Inflammatory macrophage treated with lipopolysaccharide for 4 hours (primary cell): ENCODE measurements around the gene HAS3.
"Not testable (repeated sequence)": the region's sequence is repeated elsewhere in the genome, so short reads cannot be mapped to it uniquely, and the experiment has no call there.

ENCODE experiments used
- DNase-seq: peaks from one replicate; pipeline ENCODE4 v3.0.0-alpha.2; 2020

The HAS3 gene, protein sequence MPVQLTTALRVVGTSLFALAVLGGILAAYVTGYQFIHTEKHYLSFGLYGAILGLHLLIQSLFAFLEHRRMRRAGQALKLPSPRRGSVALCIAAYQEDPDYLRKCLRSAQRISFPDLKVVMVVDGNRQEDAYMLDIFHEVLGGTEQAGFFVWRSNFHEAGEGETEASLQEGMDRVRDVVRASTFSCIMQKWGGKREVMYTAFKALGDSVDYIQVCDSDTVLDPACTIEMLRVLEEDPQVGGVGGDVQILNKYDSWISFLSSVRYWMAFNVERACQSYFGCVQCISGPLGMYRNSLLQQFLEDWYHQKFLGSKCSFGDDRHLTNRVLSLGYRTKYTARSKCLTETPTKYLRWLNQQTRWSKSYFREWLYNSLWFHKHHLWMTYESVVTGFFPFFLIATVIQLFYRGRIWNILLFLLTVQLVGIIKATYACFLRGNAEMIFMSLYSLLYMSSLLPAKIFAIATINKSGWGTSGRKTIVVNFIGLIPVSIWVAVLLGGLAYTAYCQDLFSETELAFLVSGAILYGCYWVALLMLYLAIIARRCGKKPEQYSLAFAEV

DNA sequence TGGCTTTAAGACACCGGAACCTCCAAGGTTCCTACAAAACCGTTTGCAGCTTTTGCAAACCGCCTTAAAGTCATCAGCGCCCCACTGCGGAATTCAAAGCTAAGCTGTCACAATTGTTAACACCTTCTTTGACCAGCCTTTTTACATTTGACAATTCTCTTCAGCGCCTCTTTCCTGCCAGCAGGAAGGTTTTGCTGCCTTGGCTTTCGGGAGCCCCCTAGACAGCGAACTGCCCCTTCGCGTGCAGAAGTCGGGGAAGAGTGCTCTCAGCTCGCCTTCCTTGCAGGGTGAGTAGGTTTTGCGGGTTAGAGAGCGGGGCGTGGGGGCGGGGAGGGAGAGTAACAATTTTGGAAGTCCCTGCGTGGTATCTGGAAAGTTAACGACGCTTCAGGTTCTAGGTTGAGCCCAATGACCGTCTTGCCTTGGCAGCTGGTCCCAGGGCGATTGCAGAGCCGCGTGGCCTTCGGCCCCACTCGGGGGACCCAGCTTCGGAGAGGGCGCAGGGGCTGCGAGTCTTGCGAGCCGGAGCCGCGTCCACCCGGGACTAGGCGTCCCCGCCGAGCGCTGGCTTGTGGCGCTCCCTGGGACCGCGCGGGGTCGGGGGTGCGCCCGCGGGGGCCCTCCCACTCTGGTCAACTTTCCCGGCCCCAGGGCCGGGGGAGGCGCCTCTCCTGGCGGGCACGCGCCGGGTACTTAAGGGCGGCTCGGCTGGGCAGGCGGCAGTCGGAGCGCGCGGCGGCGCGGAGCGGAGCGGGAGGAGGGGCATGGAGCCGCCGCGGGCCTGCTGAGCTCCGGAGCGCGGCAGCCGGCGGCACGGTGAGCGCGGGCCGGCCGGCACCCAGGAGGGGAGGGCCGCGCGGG lies at the start of gene HAS3:
Gene HAS3 (plus strand): TSS at position 153 of the 861 bp plus-strand sequence. CDS start 3,743 bp downstream, outside the sequence.
- DNase-seq = peak; percentile 27

DNA sequence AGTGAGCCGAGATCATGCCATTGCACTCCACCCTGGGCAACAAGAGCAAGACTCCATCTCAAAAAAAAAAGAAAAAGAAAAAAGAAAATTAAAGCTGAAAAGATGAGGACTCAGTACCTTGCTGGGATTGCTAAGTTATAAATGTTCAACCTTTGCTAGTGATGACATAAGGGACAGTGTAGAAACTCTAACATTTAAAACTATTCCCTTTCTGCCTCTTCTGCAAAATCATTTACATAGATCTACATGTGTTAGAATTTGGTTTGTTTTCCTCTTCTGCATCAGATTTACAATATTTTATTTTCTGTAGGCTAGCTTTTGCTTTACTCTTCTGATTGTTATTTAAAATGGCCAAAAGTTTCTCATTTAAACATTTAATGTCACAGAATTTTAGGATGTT lies 49.5 kb upstream of the HAS3 start:
- no peak for DNase-seq

DNA sequence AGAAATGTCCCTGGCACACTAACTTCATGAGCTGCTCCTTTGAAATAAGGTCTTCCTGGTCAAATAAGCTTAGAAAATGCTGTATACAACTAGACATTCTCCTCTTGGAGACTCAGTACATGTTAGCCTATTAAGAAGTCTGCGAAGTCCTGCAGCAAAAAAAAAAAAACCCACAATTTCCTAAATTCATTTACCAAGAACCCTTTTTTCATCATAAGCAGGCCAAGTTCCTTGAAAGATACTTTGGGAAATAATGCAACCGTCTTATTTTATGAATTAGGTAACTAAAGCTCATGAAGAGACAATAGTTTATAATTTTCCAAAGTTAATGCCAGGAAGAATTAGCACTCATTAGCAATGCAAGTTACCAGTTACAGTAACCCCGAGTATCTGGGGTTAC lies 49.0 kb upstream of the HAS3 start:
- peak; percentile 60 for DNase-seq

DNA sequence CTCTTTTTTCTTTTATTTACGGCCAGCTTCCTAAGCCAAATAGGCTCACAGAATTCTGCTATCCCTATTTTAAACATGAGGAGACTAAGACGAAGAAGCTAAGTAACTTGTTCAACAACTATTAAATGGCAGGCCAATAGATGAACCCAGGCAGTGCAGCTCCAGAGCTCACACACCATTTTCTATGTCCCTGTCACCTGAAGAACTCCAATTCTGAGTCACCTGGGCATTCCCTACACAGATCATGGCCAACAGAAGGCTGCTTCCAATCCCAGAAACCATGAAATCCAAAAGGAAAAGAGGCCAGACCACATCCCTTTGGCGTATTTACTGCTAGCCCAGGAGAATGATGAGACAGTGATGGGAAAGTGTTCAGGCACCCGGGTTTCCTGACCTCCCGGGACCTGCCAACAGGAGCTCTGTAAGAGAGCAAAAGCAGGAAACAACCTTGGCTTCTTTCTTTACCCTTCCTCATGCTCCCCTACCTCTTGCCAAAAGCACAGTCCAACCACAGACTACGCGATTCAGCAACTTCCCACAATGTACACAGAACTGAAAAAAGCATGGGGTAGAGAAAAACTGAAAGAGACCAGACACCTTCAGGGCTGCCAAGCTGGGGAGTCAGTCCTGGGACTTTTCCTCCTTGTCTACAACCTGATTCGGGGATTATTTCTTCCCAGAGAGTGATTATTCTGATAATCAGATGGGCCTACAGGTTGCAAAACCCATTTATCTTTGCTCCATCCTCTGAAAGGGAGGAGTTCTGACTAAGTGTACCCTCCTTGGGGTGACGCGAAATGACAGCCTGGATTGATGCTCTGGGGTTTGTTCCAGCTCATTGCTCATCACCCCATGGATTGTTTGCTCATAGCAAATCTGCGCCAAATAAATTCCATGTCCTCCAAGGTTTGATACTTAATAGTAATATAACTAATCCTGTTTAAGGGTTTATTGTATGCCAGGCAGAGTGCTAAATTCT lies 47.8 kb upstream of the HAS3 start:
- DNase-seq = peak; percentile 42

DNA sequence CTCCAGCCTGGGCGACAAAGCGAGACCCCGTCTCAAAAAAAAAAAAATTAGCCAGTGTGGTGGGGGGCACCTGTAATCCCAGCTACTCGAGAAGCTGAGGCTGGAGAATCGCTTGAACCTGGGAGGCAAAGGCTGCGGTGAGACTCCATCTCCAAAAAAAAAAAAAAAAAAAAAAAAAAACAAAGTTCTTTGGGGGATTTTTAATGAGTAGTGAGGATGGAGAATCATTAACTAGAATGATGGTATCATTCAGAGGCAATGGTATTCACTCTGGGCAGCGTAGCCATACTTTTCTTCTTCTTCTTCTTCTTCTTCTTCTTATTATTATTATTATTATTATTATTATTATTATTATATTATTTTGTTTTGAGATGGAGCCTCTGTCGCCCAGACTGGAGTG lies 42.0 kb upstream of the HAS3 start:
- not testable (repeated sequence) for DNase-seq

DNA sequence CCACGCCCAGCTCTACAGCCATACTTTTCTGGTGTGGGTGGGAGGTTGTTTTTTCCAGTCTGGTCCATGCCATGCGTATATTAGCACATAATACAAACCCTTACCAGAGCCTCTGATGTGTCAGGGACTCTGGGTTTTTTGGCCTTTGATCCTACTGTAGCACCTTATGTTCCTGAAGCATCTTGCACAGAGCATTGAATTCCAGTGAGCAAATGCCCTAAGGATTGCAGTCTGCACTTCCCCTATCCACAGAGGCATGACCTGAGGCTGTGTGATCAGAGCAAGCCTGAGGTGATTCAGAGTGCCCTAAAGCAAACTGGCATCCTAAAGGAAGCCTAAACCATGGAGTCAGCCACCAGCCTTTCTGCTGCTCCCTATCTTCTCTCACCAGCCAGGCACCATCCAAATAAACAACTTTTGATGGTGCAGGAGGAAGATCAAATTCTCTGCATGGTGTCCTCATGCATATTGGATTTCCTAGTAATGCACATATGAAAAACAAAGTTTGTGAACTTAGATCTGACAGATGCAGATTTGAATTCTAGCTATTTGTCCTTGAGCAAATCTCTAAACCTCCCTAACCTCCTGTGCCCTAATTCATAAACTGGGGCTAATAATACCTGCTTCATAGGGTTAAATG lies 41.2 kb upstream of the HAS3 start:
- DNase-seq = no peak

DNA sequence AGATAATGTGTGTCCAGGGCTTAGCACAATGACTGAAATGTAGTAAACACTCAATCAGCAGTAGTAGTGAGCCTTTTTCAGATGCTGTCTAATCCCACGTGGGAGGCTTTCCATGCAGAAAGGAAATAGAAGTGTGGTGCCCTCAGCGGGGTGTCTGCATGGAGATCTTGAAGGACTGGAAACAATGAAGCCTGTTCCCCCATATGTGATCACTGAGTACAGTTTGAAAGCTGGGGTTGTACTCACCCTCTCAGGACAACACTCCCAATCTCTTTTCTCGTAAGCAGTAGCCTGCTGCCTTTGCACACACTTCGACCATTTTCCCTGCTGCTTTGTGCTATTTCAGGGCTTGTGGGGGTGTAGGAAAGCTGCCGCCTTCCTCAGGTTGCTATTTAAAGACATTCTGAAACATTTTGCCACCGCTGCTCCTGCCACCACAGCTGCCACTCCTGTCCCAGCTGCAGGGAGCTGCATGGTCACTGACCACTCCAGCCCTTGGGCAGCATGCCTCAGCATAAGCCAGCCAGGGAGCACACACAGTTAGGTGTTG lies 40.6 kb upstream of the HAS3 start:
- DNase-seq = no peak

DNA sequence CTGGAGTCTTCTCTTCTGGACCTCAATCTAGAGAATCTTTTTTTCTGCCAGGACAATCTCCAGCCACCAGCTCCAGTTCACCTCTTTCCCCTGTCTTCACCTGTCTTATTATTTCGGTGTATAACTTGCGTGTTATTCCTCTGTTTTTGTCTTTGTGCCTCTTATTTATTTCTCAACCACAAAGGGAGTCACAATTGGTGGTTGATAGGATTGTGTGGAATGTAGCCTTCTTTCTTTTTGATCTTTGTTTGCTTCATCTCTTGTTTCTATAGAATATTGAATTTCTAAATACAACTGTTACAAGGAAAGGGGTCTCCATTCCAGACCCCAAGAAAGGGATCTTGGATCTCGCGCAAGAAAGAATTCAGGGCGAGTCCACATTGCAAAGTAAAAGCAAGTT lies 35.9 kb upstream of the HAS3 start:
- DNase-seq = no peak

DNA sequence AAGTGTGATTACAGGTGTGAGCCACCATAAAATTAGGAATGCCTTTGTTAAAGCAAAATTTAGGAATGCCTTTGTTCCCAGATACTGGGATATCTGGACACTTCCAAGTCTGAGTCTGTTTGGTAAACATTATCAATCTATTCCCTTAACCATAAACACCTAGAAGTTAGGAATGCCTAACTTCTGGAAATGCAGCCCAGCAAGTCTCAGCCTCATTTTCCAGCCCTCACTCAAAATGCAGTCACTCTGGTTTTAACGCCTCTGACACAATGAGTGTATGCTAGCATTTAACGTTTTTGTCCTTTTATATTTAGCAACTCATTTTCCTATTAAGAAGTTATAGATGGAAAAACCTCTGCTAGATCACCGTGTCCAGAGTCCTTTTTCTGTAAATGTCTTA lies 34.4 kb upstream of the HAS3 start:
- DNase-seq = no peak

DNA sequence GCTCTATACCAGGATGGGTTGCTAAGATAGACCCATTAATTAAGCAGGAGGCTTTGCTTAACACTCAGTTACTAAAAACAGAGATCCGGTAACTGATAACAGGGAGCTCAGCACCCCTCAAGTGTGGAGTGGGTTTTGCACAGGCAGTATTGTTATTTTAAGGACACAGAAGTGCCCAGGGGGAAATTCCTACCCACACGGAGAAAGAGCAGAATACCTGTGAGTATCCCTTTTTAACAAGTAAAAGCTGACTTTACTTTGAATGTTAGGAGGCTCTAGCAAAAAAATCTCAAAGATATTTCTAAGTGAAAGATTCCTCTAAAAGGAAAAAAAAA lies 32.8 kb upstream of the HAS3 start:
- DNase-seq = no peak

DNA sequence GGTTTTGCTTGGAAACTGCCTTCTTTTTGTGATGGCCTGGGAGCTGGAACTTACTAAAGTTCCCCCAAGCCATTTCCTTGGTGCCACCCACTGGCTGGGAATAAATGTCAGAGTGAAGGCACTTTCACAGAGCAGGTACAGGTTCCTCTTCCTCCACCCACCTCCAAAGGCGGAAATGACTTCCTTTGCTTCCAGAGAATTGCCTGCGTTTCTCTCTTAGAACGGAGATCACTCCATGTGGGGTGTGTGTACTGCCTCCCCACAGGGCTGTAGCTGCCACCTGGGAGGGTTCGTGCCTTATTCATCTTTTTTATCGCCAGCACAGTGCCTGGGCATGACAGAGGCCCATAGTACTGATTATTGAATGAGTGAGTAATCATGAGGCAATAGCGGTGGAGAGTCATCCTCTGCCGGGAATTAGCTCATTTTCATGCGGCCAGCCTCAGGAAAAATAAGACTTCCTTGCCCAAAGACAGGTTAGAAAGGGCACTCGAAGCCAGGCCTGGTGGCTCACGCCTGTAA lies 32.2 kb upstream of the HAS3 start:
- DNase-seq = no peak

DNA sequence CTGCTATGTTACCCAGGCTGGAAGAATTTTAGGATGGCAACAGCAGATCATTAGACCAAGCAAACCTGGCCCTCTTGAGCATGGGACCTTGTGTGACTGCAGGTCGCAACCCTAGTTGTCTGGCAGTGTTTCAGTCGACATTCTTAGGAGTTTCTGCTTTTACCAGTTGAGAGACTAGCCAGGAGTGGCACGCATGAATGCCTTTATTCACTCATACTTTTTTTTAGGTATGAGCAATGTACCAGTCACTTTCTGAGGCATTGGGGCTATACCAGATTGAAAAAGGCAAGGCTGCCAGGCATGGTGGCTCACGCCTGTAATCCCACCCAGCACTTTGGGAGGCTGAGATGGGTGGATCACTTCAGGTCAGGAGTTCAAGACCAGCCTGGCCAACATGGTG lies 28.2 kb upstream of the HAS3 start:
- DNase-seq = no peak

DNA sequence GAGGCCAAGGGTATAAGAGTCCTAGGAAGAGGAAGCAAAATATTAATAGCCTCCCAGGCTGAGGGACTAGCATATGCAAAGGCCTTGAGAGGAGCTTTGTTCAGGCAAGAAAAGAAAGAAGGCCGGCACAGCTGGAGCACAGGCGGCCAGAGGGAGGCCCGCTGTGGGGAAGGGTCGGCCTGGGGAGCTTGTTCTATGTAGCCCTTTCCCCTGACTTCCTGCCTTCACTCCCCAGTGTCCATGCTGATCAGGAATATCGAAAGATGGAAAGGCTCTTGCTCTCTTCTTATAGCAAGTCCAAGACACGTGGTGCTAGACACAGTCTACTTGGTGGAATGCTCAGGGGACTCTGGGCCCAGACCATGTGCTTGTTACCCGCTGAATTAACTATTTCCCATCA lies 27.4 kb upstream of the HAS3 start:
- DNase-seq = no peak

DNA sequence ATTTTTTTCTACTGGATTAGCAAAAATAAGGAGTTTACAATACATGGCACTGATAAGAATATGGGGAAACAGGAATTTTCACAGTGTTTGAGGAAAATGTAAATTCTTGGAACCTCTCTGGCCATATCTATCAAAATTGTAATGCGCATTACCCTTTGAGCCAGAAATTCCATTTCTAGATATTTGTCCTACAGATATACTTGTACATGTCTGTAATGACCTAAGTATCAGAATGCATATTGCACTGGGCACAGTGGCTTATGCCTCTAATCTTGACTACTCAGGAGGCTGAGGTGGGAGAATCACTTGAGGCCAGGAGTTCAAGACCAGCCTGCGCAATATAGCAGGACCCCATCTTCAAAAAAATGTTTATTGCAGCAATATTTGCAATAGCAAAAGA lies 25.8 kb upstream of the HAS3 start:
- no peak for DNase-seq

DNA sequence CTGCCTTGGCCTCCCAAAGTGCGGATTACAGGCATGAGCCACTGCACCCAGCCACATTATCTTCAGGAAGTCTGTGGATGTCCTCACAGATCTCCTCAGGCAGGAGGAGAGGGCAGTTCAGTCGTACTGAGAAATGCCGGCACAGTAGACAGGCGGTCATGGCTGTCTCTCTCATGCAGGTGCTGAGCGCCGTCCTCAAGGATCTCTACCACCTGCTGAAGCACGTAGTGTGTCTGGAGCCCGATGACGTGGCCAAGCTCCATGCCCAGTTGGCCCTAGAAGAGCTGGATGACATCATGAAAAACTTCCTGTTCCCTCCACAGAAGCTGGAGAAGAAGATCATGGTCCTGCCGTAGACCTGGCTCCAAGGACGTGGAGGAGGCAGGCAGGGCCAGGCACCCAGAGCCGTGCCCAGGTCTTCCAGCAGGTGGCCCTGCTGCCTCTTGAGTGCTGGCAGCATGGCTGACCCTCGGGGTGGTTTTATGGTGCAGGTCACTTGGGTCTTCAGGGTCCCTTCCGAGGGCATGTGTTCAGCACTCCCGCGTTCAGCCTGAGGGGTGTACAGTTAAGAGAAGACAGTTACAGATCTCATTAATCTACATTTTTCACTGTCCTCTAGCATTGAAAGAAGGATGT lies 22.0 kb upstream of the HAS3 start:
- no peak for DNase-seq

DNA sequence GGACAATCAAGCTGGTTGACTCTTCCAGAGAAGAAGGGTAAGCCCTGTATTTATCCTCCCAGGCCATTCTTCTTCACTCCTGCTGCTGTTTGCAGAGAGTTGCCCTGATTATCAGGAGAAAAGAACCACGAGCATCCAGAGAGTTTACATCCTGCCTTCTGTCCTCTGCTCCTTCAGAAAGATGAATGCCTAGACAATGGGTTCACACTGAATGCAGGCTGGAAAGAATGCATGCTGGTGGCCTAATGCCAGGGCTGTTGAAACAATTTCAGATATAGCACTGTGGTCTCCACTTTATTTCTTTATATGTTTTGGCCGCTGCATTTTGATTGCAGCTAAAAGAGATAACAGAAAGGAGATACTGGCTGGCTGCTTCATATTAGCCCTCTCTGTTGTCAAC lies 21.2 kb upstream of the HAS3 start:
- no peak for DNase-seq

DNA sequence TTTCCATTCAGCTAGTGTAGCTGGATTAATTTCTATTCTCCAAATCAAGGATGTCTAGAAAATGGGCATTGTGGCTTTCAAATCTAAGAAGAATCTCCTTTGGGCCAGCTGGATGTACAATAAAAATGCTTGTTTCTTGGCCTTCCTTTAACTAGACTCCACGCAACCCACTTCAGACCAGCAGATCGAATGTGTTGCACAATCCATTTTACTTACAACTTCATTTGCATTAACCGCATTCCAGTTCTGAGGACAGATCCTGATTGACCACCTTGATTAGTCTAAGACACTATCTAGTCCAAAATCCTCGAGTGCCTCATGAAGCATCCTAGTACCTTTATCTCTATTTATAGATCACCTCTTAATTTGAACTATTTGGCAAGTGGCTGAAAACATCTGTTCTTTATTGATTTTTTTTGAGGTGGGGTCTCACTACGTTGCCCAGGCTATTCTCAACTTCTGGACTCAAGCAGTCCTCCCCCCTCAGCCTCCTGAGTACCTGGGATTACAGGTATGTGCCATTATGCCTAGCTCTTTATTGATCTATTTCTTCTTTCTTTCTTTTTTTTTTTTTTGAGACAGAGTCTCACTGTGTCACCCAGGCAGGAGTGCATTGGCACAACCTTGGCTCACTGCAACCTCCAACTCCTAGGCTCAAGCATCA lies 20.3 kb upstream of the HAS3 start:
- DNase-seq = no peak

DNA sequence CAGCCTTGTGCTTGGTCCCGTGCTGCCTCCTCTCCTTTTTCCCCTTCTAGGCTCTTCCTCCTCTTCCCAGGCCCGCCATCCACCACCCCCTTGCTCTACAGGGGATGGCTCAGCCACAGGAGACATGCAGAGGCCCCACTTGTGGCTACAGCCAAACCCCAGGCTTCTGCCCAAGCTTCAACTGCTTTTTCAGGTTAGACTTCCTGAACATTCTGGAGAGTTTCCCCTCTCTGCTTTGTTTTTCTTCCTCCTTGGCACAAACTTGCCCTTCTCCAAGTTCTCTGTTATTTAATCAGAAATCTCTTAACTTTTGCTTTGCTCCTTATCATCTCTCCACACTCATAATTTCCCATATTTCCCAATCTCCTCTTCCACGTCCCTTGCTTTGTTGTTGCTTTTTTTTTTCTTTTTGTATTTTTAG lies 18.3 kb upstream of the HAS3 start:
- DNase-seq = no peak

DNA sequence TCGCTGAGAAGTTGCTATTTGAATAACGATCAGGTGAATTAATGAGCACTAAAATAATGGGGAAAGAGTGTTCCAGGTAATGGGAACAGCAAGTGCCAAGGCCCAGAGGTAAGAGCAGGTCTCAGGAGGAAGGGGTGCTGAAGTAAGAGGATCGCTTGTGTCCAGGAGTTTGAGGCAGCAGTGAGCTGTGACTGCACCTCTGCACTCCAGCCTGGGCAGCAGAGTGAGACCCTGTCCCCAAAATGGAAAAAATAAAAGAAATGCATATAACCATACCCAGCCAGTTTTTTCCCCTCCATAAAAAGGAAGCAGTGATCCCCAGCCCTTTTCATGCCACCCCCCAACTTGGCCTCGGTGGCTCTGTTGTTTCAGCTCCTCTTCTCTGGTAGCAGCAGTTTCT lies 16.8 kb upstream of the HAS3 start:
- no peak for DNase-seq

DNA sequence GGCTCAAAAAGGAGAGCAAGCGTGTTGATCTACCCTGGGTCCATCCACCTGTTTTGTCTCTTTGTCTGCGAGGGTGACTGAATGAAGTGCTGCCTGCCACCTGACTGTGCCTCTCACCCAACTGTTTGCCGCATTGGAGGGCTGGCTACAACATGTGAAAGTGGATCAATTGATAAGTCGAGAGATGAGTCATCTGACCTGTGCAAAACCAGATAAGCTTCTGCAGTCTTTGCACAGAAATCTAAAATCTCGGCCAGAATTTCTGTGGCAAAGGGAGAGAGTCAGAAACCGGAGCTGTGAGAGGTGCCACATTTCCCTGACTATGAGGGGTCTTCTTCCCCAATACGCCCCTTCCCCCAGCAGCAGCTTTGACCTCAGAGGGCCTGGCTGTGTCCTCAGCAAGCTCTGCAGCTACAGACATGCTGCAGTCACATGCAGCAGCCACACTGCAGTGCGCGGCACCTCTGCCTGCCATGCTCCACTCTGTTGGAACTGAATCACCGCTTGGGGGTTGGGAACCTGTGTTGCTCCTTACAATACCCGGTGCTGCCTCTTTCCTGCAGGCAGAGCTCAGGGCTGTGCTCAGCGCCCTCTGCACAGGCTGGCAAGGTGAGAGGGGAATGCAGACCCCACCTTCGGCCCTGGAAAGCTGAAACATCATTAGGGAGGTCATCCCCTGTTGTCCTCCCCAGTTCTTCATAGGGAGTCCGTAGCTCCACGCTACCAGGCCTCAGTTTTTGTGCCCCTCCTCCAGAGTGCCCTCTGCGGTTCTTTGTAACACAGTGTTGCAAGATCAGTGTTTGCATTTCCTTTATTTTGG lies 16.2 kb upstream of the HAS3 start:
- no peak for DNase-seq
